ENCODE measurements around the gene DNLZ.

The DNLZ gene

GRCh38 chr9:136333486-136333885, 30.1 kb downstream of the DNLZ start:
- no peak for DNase-seq (ENCODE audit: extremely low read depth, insufficient read length)

GRCh38 chr9:136333045-136333444, 30.5 kb downstream of the DNLZ start:
- no peak for TF ChIP-seq CTCF (IDR thresholded peaks at IDR 0.05; ENCODE audit: insufficient read depth, low read length, poor library complexity, severe bottlenecking)
- no peaks in the 10 kb centered on the region for H3K36me3 ChIP-seq (ENCODE audit: control insufficient read depth, insufficient read depth, low read length)
- H3K4me3 ChIP-seq (replicated peaks; ENCODE audit: low read depth, low read length): no peak overlapping the region
- DNase-seq (ENCODE audit: extremely low read depth, insufficient read length): no peak
- no peaks in the 10 kb centered on the region; the same call in none of the 2 replicates for H3K27me3 ChIP-seq (replicated peaks; ENCODE audit: control insufficient read depth, insufficient read depth, low read length)

More at GRCh38 chr9:136333486-136333885, 30.1 kb downstream of the DNLZ start:
- TF ChIP-seq CTCF (IDR thresholded peaks at IDR 0.05; ENCODE audit: insufficient read depth, low read length, poor library complexity, severe bottlenecking): no peak
- Histone ChIP-seq H3K4me3 (replicated peaks; ENCODE audit: low read depth, low read length) (no peak overlapping the region), H3K36me3 (ENCODE audit: control insufficient read depth, insufficient read depth, low read length) (no peaks in the 10 kb centered on the region), H3K27me3 (replicated peaks; ENCODE audit: control insufficient read depth, insufficient read depth, low read length) (no peaks in the 10 kb centered on the region; the same call in none of the 2 replicates)

- no peak for TF ChIP-seq CTCF (IDR thresholded peaks at IDR 0.05; ENCODE audit: insufficient read depth, low read length, poor library complexity, severe bottlenecking)
- H3K27me3 ChIP-seq (replicated peaks; ENCODE audit: control insufficient read depth, insufficient read depth, low read length): no peaks in the 10 kb centered on the region; the same call in none of the 2 replicates
- DNase-seq (ENCODE audit: extremely low read depth, insufficient read length): no peak
- H3K36me3 ChIP-seq (ENCODE audit: control insufficient read depth, insufficient read depth, low read length): no peaks in the 10 kb centered on the region
- no peak overlapping the region for H3K4me3 ChIP-seq (replicated peaks; ENCODE audit: low read depth, low read length)
These were observed 31.0 kb downstream of the DNLZ start for GRCh38 chr9:136332482-136332983.

GRCh38 chr9:136331556-136332481, 31.7 kb downstream of the DNLZ start:
- TF ChIP-seq CTCF (IDR thresholded peaks at IDR 0.05; ENCODE audit: insufficient read depth, low read length, poor library complexity, severe bottlenecking): no peak
- DNase-seq (ENCODE audit: extremely low read depth, insufficient read length): no peak
- no peak overlapping the region for H3K4me3 ChIP-seq (replicated peaks; ENCODE audit: low read depth, low read length)
- no peaks in the 10 kb centered on the region for H3K36me3 ChIP-seq (ENCODE audit: control insufficient read depth, insufficient read depth, low read length)
- no peaks in the 10 kb centered on the region; the same call in none of the 2 replicates for H3K27me3 ChIP-seq (replicated peaks; ENCODE audit: control insufficient read depth, insufficient read depth, low read length)

GRCh38 chr9:136331030-136331429, 32.5 kb downstream of the DNLZ start:
- no peak for TF ChIP-seq CTCF (IDR thresholded peaks at IDR 0.05; ENCODE audit: insufficient read depth, low read length, poor library complexity, severe bottlenecking)
- Histone ChIP-seq H3K27me3 (replicated peaks; ENCODE audit: control insufficient read depth, insufficient read depth, low read length) (no peaks in the 10 kb centered on the region; the same call in none of the 2 replicates), H3K36me3 (ENCODE audit: control insufficient read depth, insufficient read depth, low read length) (no peaks in the 10 kb centered on the region), H3K4me3 (replicated peaks; ENCODE audit: low read depth, low read length) (no peak overlapping the region)
- no peak for DNase-seq (ENCODE audit: extremely low read depth, insufficient read length)

Data from GM06990 (cell line).